C4-2B (cell line): ENCODE measurements around the gene NFRKB.

Experiments
- CTCF ChIP-seq: fragments of 450-650 bp; conservative IDR thresholded peaks from 2 replicates; pipeline ENCODE4 v1.5.1; 2017; ENCODE audit warnings: mild to moderate bottlenecking
- ZFX ChIP-seq: fragments of 450-650 bp; IDR thresholded peaks from 2 replicates; pipeline ENCODE4 v1.6.1; 2017

GRCh38 chr11:129849447-129850130, 45.8 kb downstream of the NFRKB start:
- no peak for TF ChIP-seq CTCF
- TF ChIP-seq ZFX, result no peak
